Renal pelvis (tissue), 4 donors: Measurements from ENCODE around the gene BCAS3. TPM values are rescaled to one million over a fixed set of nuclear protein-coding genes. Genes with fewer than 3 reads are reported as not detected.

ENCODE experiments used
- DNase-seq: peaks from one replicate; pipeline ENCODE4 v3.0.0-alpha.2; 2013
- polyA plus RNA-seq, 3 donors: library from polyadenylated mRNA; unstranded; fragments of 120-200 nt; gene quantifications; one replicate each; pipeline ENCODE4 v1.2.1, GENCODE V29; 2013; ENCODE audit not compliant: insufficient read length in 3 of 3

BCAS3 gene
- polyA plus RNA-seq, 3 donors: 30.1 to 34.5 (median 32.6) TPM

DNA sequence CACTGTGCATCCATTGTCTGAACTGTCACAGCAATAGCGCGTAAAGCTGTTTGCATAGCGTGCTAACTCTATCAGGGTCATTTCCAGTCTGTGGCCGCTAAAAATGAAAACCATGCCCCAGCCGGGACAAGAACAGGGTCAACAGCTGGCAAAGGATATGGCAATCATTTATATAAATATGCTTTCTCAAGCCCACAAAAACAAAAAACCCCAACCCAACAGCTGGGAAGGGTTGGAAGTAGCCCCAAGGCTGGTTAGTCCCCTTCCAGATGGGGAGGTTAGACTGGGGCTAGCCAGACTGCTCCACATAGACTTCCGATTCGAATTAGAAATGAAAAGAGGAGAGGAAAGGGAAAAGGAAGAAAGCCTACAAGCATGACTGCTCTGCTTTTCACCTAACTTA is 518.7 kb downstream of the BCAS3 start:
- DNase-seq: no peak

DNA sequence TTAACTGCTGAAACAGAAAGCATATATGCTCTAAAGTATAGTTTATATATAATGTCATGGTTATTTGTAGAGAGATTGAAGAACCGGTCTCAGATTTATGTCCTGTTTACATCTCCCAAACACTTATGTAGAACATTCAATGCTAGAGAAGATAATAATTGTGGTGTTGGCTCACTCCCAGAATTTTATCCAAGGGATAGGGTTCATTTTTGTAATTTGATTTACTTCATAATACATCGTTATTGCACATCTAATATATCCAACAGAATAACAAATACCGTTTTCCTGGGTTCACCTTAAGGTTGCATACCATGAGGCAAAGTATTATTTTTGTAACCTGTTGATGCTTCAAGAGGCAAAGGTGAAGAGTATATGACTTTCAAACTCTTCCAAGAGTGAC is 519.1 kb downstream of the BCAS3 start:
- no peak for DNase-seq

DNA sequence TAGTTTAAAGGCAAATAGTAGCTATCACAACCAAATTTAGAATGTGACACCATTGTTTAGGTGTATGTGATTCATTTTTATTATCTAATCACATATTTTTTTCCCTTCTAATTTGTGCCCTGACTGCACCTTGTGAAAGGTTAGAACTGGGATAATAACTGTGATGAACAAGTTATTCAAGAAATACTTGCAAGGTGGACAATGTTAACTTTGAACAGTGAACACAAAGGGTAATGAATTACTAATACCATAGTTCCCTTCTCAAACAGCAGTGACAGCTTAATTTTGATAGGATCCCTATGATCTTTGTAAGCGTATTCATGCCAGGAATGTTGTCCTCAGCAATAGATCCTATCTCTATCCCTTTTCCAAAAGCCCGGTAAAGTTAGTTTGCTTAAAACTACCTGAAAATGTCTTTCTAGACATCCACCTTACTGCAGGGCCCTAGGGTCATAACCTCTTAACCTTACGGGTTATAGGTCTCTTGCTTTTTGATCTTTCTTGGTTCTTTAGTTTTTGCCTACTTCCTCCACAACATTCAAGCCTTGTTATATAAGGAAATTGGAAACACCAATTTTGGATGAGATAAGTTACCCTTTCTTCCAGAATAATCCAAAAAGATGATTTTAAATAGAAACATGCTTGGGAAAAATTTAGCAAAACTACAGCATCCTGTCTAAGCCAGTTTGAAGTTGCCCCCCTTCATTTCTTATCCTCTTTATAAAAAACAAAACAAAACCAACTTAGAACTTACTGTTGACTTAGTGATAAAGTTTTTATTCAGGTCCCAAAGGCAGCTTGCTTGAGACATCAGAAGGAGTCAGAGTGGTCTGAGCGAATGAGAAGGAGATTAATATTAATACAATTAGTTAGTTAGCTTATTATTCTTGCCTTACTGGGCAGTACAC is 522.0 kb downstream of the BCAS3 start:
- DNase-seq: no peak

DNA sequence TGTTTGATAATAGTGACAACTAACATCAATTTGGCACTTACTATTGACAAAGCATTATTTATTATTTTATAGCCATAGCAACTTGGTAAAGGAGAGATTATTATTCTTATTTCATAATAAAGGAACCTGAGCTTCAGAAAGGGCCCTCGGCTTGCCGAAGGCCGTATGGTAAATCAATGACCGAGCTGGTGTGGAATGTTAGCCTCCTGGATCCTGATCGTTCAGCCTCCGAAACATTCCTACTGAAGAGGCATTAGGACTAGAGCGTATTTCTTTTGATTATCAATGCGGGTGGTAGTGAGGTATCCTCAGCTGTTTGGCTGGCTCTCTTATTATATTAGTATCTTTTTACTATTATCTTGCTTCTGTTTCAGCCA is 522.7 kb downstream of the BCAS3 start:
- DNase-seq: no peak

DNA sequence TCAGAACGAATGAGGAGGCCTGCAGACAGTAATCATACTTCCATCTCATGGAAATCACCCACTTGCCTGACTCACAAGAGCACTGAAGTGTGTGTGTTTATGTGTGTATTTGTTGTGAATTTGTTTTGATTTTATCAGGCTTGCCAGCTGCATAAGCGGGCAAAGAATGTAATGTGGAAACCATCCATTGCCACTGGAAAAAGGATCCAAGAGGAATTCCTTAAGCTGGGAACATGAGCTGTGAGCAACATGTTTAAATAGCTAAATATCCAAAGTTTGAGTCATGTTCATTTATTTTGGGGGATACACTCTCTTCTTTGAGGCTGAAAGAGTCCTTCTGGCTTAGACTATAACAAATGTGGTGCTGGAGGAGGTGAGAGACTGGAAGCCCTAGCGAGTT is 523.6 kb downstream of the BCAS3 start:
- DNase-seq: no peak

DNA sequence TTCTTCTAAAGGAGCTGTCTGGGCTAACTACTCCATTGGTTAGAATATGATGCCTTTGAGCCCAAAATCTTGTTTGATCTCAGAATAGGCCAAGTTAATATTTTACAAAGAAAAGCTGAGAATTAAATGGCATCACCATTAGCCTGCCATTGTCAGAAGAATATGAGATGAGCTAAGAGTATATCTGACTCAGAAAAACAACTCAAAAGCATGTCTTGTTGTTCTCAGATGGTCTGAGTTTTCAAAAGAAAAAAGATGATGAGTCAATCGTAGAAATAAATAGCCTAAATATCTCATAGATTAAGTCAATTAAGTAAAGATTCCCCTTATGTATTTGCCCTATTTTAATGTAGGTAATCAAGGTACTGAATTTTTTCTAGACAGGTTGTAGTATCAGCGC is 524.9 kb downstream of the BCAS3 start:
- no peak for DNase-seq

DNA sequence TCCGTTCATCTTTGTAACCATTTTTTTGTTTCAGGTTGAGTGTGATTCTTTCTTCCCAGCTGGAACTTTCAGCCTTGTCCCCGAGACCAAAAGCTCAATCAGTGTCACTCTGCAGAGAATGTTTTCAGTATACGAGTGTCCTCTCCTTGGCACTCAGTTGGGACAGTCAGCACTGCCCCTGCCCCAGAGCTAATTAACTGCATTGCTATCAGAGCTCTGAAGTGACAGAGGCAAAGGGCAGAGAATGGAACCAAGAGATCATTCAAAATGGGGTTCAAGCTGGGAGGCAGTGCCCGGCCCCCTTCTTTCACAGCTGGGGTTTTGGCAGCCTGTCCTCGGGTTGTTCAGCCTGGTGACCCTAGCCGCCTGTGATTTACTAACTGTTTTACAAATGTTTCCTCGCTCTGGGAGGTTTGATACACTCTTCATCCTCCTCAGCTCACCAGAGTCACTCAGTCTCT is 526.0 kb downstream of the BCAS3 start:
- DNase-seq: no peak

DNA sequence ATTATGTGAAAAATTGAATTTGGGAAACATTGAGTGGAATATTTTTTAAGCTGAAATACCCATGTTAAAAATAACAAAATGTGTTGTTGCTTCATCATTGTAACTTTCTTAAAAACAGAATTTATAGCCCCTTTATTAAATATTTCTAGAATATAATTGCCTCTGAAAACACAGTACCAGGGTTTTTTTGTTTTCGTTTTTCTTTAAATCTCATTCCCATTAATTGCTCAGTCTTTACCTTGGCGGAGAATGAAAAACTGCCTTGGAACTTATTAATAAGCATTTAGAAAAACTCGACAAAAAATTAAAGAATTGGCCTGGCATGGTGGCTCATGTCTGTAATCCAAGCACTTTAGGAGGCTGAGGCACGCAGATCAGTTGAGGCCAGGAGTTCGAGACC is 526.8 kb downstream of the BCAS3 start:
- DNase-seq: no peak

DNA sequence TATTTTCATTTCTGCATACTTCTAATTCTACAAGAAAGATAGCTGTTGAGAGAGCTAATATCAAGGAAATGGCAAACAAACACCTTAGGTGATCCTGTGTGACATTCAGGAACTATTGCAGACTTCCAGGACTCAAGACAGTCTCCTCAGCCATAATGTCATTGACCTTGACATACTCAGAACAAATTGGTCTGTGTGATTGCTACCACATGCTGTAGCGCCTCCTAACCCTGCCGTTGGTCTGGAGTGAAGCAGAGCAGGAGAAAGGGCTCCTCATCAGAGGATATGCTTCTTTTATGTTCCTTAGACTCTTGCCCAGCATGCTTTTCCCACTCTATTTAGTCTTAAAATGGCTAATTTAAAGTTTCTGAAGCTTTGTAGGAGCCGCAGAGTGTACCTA is 527.8 kb downstream of the BCAS3 start:
- no peak for DNase-seq

DNA sequence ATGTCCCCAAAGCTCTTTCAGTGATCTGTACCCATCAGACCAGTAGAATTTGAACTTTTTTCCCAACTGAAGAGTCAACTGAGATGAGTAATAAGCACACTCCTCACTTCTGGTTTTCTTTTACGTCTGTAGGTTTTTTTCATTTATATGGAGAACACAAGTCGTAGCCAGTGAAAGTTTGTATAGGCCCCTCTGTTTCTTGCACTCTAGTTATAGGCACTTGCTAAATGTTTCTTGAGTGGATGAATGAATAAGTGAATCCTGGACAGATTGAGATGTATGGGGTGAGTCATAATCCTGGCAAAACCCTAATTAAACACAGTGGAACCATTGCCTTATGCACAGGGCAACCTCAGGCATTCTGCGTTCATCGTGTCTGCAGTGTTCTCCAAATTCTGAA is 528.3 kb downstream of the BCAS3 start:
- DNase-seq: no peak

DNA sequence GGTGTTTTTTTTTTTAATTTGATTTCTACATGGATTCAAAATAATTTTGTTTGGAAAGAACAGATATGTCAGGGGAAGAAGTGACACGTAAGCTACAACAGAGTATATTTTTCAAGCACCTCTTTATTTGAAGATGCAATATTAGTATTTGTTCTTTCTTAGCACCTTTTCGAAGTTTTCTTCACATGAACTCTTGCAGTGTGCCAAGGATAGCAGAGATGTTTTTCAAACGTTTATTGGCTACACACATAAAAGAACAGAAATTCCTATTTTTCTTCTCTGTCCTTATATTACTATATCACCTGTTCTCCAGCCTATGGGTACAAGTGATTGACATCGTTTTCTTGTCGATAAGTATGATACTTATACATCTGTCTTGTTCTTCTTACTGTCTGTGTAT is 529.3 kb downstream of the BCAS3 start:
- no peak for DNase-seq

DNA sequence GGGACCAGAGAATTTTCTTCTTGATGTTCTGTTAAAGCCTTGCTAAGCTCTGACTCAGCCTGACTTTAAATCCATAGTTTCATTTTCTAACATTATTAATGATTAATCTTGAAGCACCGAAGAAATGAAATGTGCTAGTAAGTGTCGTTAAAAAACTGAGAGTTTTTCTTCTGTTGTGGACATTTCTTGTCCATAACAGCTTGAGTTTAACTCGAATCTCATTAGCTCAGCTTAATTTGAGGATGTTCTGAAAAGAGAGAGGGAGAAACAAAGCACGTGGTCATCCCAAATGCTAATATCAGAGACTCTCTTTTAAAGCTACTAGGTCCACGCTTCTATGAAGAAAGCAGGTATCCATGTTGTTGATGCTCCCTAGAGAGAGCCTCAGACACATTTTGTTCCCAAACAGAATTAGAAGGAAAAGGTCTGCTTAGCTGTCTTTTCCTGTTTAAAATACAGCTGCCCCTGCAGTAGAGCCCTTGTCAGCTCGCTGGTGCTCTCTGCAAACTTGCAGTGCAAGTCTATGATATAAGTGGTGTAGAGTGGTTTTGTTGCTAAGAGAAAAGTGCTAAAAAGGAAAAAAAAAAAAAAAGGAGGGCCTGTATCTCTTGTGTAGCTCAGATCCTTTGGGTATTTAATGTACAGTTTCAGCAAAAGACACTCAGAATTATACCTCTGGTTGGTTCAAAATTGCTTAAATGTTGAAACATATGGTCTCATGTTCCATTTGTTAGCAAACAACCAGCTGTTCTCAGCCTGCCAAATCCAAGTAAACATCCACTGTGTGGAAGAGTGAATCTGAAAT is 530.9 kb downstream of the BCAS3 start:
- no peak for DNase-seq

DNA sequence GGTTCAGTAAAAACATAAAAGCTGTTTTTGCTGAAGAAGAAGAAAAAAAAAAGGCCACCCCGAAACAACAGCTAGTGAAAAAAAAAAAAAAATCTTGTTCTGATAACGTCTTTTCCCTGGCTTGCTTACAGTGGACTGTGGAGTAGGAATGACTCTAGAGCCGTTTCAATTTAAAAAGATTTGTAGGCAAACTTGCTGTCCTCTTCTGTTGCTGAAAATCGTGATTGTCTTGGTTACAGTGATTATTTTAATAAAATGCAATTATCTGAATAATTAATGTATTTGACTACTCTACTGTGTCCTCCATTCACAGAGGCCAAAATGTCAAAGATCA is 531.4 kb downstream of the BCAS3 start:
- DNase-seq: no peak

DNA sequence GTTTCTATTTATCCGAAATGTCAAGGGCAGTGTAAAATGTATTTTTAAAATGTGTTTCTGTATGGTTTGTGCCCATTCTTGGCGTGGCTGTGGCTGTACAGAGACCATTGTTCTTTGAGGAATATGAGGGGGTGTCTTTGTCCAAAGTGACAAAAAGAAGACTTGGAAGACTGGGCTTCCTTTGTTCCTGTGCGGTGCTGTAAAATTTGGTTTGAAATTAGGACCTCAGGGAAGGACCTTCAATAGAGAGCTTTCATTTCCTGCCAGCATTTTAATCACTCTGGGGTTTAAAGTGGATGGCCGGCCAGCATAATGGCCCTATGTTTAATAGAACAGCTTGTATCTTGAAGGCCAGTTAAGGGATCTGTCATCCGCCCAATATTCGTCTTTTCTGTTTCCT is 531.9 kb downstream of the BCAS3 start:
- DNase-seq: no peak

DNA sequence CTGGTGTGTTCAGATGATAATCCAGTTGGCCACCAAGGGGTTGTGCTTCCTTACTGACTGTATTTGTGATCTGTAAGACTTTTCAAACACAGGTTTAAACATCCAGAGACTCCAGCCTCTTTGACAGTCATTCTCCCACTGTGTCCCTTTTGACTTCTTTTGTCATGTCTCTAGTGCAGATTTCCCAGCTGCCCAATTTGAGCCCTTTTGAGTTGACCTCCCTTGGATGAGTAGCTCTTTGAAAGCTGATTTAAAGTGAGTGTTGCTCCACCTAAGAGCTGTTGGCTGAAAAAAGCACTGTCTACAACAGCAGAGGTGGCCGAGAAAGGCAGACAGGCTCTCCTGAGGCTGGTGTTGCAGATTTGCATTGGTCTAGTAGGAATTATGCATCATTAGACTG is 533.6 kb downstream of the BCAS3 start:
- no peak for DNase-seq

DNA sequence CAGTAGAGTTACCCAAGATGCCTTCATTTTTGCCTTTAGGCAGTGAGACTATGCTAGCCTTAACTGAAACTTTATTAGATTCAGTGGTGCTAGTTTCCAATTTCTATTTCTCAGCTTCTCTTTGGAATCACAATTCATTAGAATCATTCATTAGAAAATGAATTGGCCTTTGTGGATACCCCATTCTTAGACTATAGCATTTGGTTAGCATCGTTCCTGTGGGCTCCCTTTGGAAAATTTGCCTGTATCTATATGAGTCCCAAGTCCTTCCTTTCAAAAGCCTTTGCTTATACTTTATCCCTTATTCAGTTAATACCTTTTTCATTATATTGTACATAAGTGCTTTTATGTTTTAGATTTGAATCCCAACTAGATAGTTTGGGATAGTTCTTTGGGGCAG is 535.0 kb downstream of the BCAS3 start:
- DNase-seq: no peak

DNA sequence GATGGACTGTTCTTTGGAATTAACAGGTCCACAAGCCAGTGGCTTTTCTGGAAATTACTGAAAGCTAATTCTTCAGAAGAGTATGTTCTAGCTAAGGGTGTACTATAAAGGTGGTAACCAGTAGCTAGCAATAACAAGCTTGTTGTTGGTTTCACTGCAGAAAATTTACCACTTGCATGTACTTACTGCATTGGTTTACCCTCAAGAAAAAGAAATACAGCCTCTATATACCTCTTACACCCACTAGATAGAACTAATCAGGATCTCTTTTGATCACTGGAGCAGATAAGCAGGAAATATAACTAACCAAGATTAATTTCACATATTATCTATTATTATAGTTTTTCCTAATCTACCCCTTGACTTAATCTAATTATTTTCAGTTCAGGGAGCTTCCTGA is 537.1 kb downstream of the BCAS3 start:
- no peak for DNase-seq

DNA sequence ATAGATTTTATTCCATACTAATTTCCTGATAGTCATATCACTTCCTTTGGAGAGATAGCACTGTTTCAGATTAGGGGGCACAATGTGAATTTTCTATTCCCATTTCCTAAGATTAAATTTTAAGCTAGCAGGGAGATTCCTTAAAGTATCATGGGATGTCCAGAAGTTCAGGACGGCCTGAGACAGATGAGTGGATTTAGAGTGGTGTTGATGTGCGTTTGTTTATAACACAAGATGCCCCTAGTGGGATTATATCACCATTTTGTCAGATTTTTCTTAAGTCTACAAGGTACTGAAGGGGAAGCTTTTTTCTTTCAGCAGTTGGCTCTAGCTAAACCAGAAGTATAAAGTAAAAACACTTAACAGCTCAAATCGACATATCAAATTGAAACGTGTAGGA is 538.4 kb downstream of the BCAS3 start:
- DNase-seq: no peak

DNA sequence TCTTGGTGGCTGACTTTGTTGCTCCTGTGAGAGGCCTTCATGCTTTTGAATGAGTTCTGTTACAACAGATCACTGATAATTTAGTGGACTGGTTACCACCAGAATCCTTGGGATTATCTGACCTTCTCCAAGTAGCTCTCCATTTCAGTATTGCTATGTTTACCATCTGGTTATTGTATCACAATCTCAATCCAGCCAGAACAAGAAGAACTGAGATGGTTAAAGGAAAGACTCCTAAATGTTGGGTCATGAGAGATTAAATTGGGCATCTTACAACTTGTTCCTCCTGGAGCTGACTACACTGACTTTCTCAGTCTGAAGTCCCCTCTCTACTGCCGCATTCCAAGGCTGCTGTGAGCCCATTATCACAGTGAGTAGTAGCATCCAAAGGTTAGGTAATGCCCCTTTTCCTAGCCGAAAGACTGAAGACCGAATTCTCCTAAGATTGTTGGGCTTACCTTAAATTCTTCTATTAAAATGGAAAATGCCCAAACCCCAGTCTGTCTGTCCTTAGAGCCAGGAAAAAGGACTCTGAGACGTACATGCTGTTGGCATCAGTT is 540.3 kb downstream of the BCAS3 start:
- no peak for DNase-seq

DNA sequence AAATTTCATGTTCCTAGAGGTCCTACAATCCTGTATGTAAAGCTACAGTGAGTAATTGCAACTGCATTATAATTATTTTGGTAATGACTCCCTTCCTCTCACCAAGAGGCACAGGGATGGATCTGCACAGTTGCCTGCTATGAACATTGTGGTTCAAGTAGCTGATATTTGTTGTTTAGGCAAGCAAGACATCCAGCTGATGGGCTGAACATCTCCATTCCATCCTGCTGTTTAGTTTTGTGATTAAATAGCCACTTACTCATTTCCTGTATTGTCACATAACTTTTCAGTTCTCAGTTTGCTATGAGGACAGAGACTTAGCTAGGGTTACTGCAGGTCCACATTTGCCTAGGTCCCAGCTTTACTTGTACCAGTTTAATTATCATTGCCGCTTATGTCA is 540.8 kb downstream of the BCAS3 start:
- no peak for DNase-seq

DNA sequence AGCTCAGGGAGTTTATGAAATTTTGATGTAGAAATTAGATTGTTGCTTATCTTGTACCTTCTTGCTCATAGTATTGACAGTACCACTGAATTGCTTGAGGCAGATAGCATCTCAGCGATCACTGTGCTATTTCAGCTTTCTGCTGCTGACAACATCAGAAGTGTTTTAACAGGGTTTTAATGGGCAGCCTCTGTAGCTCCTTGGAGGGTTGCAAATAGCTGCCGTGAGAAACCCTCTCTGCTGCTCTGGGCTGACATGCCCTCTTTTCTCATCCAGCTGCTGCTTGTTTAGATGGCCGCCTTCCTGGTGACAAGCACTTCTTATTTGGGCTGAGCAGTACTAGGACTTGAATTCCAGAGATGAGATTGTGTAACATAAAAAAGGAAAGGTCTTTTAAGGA is 541.8 kb downstream of the BCAS3 start:
- DNase-seq: no peak

DNA sequence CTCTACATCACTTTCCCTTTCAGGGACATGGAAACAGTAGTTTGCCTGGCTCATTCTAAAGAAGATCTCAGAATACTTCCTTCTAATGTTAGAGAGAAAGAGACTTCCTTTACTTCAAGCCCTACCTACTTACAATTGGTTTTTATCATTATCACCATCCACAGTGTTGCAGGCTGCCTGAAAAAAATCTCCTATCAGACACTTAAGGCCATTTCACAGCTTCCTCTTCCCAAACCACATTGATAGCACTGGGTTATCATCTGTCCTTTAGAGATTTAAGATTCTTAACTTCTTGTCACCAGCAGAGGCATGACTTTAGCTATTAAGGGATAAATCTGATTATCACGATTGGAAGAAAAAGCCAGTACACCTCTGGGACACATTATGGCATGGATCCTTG is 543.5 kb downstream of the BCAS3 start:
- DNase-seq: no peak
